ENCODE results near the gene ARID1A. TPM values are rescaled to one million over a fixed set of nuclear protein-coding genes. Genes with fewer than 3 reads are reported as not detected.
A peak's percentile ranks its signal among the peaks of the same experiment; 100 is the strongest.
"Not testable (repeated sequence)": the region's sequence is repeated elsewhere in the genome, so short reads cannot be mapped to it uniquely, and the experiment has no call there.

The ARID1A gene
- total and polyA plus RNA-seq, 2 experiments from 2014 or later = 50.0 to 104 TPM

- Histone ChIP-seq H3K9me2 (ENCODE audit: insufficient read depth) (no peaks in the 10 kb centered on the region), H3K27me3 (ENCODE audit: insufficient read depth) (no peaks in the 10 kb centered on the region), H2AFZ (no peak overlapping the region), H3K27ac (ENCODE audit: low read depth) (peak overlapping the region; percentile 53), H3K4me1 (ENCODE audit: insufficient read depth) (peaks cover 14% of the 10 kb centered on the region), H3K4me2 (peak overlapping the region; percentile 69), H3K79me2 (replicated peaks; ENCODE audit: insufficient read depth) (no peaks in the 10 kb centered on the region), H3F3A (replicated peaks; ENCODE audit: low read depth) (0 out of 2 replicates have a peak, but pooled peaks cover 3% of the 10 kb centered on the region), H3K4me3 (peak overlapping the region; percentile 2; the same call in 1 of the 2 replicates), H3K36me3 (ENCODE audit: insufficient read depth) (no peaks in the 10 kb centered on the region), H4K20me1 (replicated peaks; ENCODE audit: insufficient read depth) (no peaks in the 10 kb centered on the region; the same call in none of the 2 replicates)
- peaks cover 20% of the 10 kb centered on the region; the same call in 1 of the 3 replicates for H3K36me3 Mint-ChIP-seq (ENCODE audit: low read depth)
- peak; percentile 21 for DNase-seq (ENCODE audit: low spot score)
- H3K4me3 Mint-ChIP-seq = peak overlapping the region; percentile 13; the same call in 1 of the 3 replicates
- TF ChIP-seq CREB1 (CRISPR knock-in tag; IDR thresholded peaks at IDR 0.05; ENCODE audit: low read depth) (no peak), CTCF (conservative IDR thresholded peaks at IDR 0.05; ENCODE audit: low read depth in 2 of 2) (peak in 1 of 2 experiments; percentile 14; a peak in 1 of 4 replicates)
- no peaks in the 10 kb centered on the region for H3K27me3 Mint-ChIP-seq (ENCODE audit: insufficient read depth, low read depth, poor library complexity)
- ATAC-seq = peak; percentile 73
- H3K9me3 Mint-ChIP-seq = peaks cover 12% of the 10 kb centered on the region
- peak overlapping the region; percentile 54; the same call in 1 of the 2 replicates for H3K27ac Mint-ChIP-seq
- peaks cover 15% of the 10 kb centered on the region for H3K4me1 Mint-ChIP-seq
Measured at GRCh38 chr1:26799479-26800142, 103.8 kb downstream of the ARID1A start.

GRCh38 chr1:26803932-26804331 lies 108.1 kb downstream of the ARID1A start:
- not testable (repeated sequence) for H2AFZ ChIP-seq; H3K79me2 ChIP-seq (replicated peaks; ENCODE audit: insufficient read depth); H3K9me2 ChIP-seq (ENCODE audit: insufficient read depth); H3K4me3 Mint-ChIP-seq; H3K36me3 Mint-ChIP-seq (ENCODE audit: low read depth); H3K27me3 Mint-ChIP-seq (ENCODE audit: insufficient read depth, low read depth, poor library complexity); DNase-seq (ENCODE audit: low spot score); ATAC-seq; H3K4me2 ChIP-seq; H4K20me1 ChIP-seq (replicated peaks; ENCODE audit: insufficient read depth); H3K27ac Mint-ChIP-seq; H3K36me3 ChIP-seq (ENCODE audit: insufficient read depth); H3K4me3 ChIP-seq; H3F3A ChIP-seq (replicated peaks; ENCODE audit: low read depth); H3K27ac ChIP-seq (ENCODE audit: low read depth); H3K27me3 ChIP-seq (ENCODE audit: insufficient read depth)
- peaks cover 14% of the 10 kb centered on the region for H3K4me1 ChIP-seq (ENCODE audit: insufficient read depth)
- peaks cover 15% of the 10 kb centered on the region for H3K4me1 Mint-ChIP-seq
- peaks cover 33% of the 10 kb centered on the region for H3K9me3 Mint-ChIP-seq

- H3K36me3 Mint-ChIP-seq (ENCODE audit: low read depth); H3F3A ChIP-seq (replicated peaks; ENCODE audit: low read depth); H3K27ac Mint-ChIP-seq; H3K4me1 Mint-ChIP-seq; H3K4me3 Mint-ChIP-seq; H3K4me3 ChIP-seq; H3K79me2 ChIP-seq (replicated peaks; ENCODE audit: insufficient read depth); H3K4me2 ChIP-seq; H4K20me1 ChIP-seq (replicated peaks; ENCODE audit: insufficient read depth); H3K4me1 ChIP-seq (ENCODE audit: insufficient read depth); H2AFZ ChIP-seq; H3K9me2 ChIP-seq (ENCODE audit: insufficient read depth); H3K27ac ChIP-seq (ENCODE audit: low read depth); H3K27me3 ChIP-seq (ENCODE audit: insufficient read depth); H3K36me3 ChIP-seq (ENCODE audit: insufficient read depth); H3K27me3 Mint-ChIP-seq (ENCODE audit: insufficient read depth, low read depth, poor library complexity): not testable (repeated sequence)
- DNase-seq (ENCODE audit: low spot score) (peak; percentile 93), ATAC-seq (peak; percentile 89)
- H3K9me3 Mint-ChIP-seq = peaks cover 23% of the 10 kb centered on the region
- TF ChIP-seq CTCF (conservative IDR thresholded peaks at IDR 0.05; ENCODE audit: low read depth in 2 of 2) = peak; percentile 85 to 86
Measured at GRCh38 chr1:26810105-26810504, 114.3 kb downstream of the ARID1A start.

All from GM23338 (cell line).